Testis (tissue), 2 donors: ENCODE measurements around the gene PKNOX2.

Experiments used
- CTCF ChIP-seq, 3 experiments: fragments of 450-650 bp in 2 of 3; fragments of 200-600 bp in 1 of 3; sonication (generic) in 1 of 3; IDR thresholded peaks; one replicate each; pipeline ENCODE4 v1.5.1; 2016 to 2019; ENCODE audit warnings: antibody characterized with exemption in 3 of 3, mild to moderate bottlenecking in 2 of 3, moderate library complexity in 1 of 3
- POLR2A ChIP-seq: fragments of 450-650 bp; IDR thresholded peaks from one replicate; pipeline ENCODE4 v1.6.1; 2017; ENCODE audit warnings: antibody characterized with exemption, mild to moderate bottlenecking, moderate library complexity

GRCh38 chr11:125193841-125194240, 29.3 kb downstream of the PKNOX2 start:
- TF ChIP-seq CTCF (IDR thresholded peaks at IDR 0.05) (no peak), POLR2A (no peak)
